ENCODE measurements around the gene DNAH1. TPM values are rescaled to one million over a fixed set of nuclear protein-coding genes. Genes with fewer than 3 reads are reported as not detected.

The DNAH1 gene
- total RNA-seq, 4 donors from 2014 or later: 19.3 to 103 (median 64.2) TPM

DNA sequence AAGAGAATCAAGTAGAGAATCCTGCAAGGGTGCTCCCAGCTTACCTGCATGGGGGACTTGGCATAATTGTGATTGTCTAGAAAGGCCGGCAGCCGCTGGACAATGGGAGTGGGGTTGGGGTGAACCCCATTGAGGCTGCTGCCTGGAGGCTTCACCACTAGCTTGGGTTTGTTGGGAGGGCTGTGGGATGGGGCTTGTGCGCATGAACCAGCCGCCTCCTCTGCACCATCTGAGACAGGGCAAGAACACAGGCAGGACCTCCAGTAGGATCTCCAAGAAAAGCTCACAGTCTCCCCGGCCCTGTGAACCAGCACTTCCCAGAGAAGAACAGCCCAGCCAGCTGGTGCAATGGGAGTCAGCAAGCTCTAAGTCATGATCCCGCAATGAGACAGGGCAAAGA lies 88.9 kb downstream of the DNAH1 start:
- peaks cover 3 to 32% (median 10%) of the 10 kb centered on the region in 4 donors for H3K4me1 ChIP-seq
- H3K4me3 ChIP-seq: no peak overlapping the region
- H3K27me3 ChIP-seq: no peaks in the 10 kb centered on the region
- no peak for TF ChIP-seq POLR2A (IDR thresholded peaks at IDR 0.05)
- TF ChIP-seq, protein P1, sequence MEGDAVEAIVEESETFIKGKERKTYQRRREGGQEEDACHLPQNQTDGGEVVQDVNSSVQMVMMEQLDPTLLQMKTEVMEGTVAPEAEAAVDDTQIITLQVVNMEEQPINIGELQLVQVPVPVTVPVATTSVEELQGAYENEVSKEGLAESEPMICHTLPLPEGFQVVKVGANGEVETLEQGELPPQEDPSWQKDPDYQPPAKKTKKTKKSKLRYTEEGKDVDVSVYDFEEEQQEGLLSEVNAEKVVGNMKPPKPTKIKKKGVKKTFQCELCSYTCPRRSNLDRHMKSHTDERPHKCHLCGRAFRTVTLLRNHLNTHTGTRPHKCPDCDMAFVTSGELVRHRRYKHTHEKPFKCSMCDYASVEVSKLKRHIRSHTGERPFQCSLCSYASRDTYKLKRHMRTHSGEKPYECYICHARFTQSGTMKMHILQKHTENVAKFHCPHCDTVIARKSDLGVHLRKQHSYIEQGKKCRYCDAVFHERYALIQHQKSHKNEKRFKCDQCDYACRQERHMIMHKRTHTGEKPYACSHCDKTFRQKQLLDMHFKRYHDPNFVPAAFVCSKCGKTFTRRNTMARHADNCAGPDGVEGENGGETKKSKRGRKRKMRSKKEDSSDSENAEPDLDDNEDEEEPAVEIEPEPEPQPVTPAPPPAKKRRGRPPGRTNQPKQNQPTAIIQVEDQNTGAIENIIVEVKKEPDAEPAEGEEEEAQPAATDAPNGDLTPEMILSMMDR (IDR thresholded peaks at IDR 0.05): no peak
- H3K36me3 ChIP-seq: peaks cover 0 to 77% (median 0%) of the 10 kb centered on the region in 3 donors
- peak in 2 of 3 donors; percentile 24 to 35 for DNase-seq
- no peaks in the 10 kb centered on the region for H3K9me3 ChIP-seq
- H3K27ac ChIP-seq: no peak overlapping the region

DNA sequence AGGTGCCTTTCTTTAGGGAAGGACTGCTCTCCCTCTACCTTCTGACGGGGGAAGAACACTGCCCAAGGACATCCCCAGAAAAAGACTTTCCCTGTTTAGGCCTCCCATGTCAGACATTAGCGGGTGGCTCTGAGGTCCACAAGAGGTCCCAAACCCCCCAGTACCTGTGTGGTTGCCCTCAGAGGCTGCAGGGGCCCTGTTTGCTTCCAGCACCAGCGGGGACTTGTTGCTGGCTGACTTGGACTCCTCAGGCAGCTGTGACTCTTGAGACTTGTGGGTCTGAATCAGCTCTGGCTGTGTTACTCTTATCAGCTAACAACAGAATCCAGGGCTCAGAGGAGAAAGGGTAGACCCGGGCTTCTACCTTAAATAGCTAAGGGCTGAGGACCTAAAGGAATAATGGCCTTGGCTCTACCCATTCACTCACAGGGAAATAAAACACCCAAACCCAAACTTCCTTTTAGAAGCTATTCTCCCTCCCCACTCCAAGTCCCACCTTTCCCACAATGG lies 89.5 kb downstream of the DNAH1 start:
- Histone ChIP-seq H3K36me3 (peaks cover 0 to 72% (median 0%) of the 10 kb centered on the region in 3 donors), H3K27ac (peak overlapping the region in 1 of 4 donors; percentile 10), H3K4me1 (peaks cover 3 to 32% (median 10%) of the 10 kb centered on the region in 4 donors), H3K4me3 (no peak overlapping the region), H3K9me3 (no peaks in the 10 kb centered on the region), H3K27me3 (no peaks in the 10 kb centered on the region)
- no peak for TF ChIP-seq POLR2A (IDR thresholded peaks at IDR 0.05)
- TF ChIP-seq, protein P1 (IDR thresholded peaks at IDR 0.05): no peak
- peak in 2 of 3 donors; percentile 30 to 34 for DNase-seq

DNA sequence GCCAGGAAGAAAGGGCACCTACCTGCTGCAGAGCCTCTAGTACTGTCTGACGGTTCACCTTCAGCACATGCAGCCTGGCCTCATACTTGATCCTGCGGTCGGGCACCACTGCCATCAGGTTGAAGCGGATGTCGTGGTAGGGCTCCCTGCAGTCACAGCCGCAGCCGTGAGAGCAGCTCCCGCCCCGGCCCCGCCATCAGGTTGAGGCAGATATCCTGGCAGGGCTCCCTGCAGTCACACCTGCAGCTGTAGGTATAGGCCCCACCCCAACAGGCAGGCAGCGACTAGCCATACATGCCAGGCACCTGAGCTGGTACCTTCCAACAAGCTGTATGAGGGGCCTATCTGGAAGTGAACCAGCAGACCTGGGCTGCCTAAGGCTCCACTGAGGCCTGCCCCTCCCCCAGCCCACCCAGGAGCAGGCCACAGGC lies 90.1 kb downstream of the DNAH1 start:
- no peak overlapping the region for H3K4me3 ChIP-seq
- no peaks in the 10 kb centered on the region for H3K27me3 ChIP-seq
- H3K36me3 ChIP-seq: peaks cover 0 to 67% (median 0%) of the 10 kb centered on the region in 3 donors
- no peak for TF ChIP-seq POLR2A (IDR thresholded peaks at IDR 0.05)
- TF ChIP-seq, protein P1 (IDR thresholded peaks at IDR 0.05): no peak
- peak overlapping the region in 1 of 4 donors; percentile 10 for H3K27ac ChIP-seq
- peaks cover 3 to 34% (median 10%) of the 10 kb centered on the region in 4 donors for H3K4me1 ChIP-seq
- peak in 2 of 3 donors; percentile 52 to 69 for DNase-seq
- H3K9me3 ChIP-seq: no peaks in the 10 kb centered on the region

DNA sequence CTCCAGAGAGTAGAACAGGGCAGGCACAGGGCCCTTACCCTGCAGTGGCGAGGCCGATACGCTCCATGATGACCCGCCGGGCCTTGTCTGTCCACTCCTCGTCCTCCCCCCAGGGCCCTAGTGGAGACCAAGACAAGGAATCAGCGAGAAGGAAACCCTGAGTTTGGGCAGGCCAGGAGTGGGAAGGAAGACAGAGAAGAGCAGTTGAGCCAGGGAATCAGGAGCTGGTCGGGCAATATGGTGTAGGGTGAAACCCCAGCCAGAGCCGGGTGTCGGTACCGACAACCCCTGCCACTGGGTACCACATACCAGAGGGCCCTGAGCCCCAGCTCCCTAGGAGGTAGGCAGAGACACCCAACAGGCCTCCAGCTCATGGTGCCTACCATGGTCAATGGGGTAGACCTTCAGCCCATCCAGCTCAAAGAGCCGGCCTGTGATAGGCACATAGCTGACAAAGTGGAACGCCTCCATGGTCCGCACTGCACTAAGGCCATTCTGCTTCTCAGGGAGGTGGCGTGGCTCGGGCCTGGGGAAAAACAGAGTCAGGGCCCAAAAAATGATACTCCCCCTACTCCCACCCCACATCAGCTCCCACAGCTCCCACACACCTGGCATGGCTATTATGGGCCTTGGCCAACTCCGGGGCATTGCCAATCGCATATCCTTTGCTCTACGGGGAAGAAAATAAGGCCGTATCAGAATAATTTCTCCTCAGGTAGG lies 90.8 kb downstream of the DNAH1 start:
- DNase-seq: peak in 2 of 3 donors; percentile 34 to 36
- Histone ChIP-seq H3K36me3 (peaks cover 0 to 60% (median 0%) of the 10 kb centered on the region in 3 donors), H3K27ac (peak overlapping the region in 1 of 4 donors; percentile 10), H3K4me3 (no peak overlapping the region), H3K9me3 (no peaks in the 10 kb centered on the region), H3K4me1 (peaks cover 3 to 41% (median 10%) of the 10 kb centered on the region in 4 donors), H3K27me3 (no peaks in the 10 kb centered on the region)
- TF ChIP-seq POLR2A (IDR thresholded peaks at IDR 0.05): no peak
- TF ChIP-seq, protein P1 (IDR thresholded peaks at IDR 0.05): no peak

DNA sequence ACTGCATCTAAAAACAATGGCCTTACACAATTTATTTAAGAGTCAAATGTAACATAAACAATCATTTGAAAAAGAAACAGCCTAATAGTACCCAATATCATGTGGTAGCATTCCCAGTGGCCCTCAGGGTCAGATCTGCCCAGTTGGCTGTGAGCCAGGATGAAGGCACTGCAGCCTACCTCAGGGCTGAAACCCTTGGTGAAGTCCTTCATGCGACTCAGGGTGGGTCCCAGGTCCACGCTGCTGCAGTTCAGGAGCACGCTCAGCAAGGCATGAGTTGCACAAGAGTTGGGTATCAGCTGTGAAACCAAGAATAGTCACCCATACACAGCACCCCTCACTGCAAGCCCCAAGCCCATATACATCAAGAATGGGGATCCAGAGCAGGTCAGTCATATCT lies 91.7 kb downstream of the DNAH1 start:
- Histone ChIP-seq H3K4me3 (no peak overlapping the region), H3K27me3 (no peaks in the 10 kb centered on the region), H3K36me3 (peaks cover 0 to 52% (median 0%) of the 10 kb centered on the region in 3 donors), H3K4me1 (peaks cover 3 to 47% (median 10%) of the 10 kb centered on the region in 4 donors), H3K27ac (no peak overlapping the region), H3K9me3 (no peaks in the 10 kb centered on the region)
- peak in 2 of 3 donors; percentile 35 to 45 for DNase-seq
- no peak for TF ChIP-seq POLR2A (IDR thresholded peaks at IDR 0.05)
- TF ChIP-seq, protein P1 (IDR thresholded peaks at IDR 0.05): no peak

Data from Peyer's patch (tissue), 4 donors.